NCI-H345 treated with DMSO at 0.1 percent for 48 hours (cell line): Measurements from ENCODE around the gene UTS2R.
A peak's percentile ranks its signal among the peaks of the same experiment; 100 is the strongest.
"Not testable (repeated sequence)": the region's sequence is repeated elsewhere in the genome, so short reads cannot be mapped to it uniquely, and the experiment has no call there.

ENCODE experiments used
- DNase-seq: peaks from one replicate; lab custom pipeline; 2025; ENCODE audit not compliant: unreplicated experiment; lab: John Stamatoyannopoulos, UW

Gene UTS2R

DNA sequence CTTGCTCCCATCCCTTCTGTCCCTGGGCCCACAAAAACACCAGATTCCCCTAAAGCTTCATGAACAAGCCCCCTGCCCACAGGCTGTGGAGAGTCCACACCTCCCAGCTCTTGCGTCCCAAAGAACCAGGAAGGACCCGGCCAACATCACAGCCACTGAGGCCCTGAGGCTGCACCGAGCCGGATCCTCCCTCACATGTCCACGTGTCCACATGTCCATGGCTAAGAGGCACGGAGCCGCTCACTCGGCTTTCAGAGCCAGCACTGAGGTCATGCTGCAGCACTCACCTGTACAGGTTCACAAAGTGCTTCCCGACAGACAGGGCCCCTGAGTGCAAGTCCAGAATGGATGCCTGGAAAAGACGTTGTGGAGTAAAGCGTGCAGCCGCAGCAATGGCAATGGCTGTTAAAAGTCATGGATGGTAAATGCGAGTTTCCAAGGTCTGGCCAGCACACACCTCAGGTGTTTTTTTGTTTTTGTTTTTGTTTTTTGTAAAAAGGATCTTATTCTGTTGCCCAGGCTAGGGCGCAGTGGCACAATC lies 34.6 kb downstream of the UTS2R start:
- DNase-seq, result no peak

DNA sequence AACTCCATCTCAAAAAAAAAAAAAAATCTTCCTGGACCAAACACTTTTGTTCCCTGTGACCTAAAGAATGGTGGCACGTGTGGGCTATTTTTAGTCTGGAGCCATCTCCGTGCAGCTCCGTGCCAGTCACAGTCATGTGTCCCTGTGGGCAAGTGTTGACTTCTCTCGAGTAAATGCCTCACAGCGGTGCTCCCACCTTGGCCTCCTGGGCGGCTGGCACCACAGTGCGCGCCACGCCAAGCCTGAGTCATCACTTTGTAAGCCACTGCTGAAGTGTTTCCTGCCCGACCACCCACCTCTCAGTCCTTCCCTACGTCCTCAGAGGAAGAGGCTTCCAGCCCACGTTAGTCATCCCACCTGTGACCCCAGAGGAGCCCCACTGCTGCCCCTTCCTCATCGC lies 35.7 kb downstream of the UTS2R start:
- DNase-seq, result no peak

DNA sequence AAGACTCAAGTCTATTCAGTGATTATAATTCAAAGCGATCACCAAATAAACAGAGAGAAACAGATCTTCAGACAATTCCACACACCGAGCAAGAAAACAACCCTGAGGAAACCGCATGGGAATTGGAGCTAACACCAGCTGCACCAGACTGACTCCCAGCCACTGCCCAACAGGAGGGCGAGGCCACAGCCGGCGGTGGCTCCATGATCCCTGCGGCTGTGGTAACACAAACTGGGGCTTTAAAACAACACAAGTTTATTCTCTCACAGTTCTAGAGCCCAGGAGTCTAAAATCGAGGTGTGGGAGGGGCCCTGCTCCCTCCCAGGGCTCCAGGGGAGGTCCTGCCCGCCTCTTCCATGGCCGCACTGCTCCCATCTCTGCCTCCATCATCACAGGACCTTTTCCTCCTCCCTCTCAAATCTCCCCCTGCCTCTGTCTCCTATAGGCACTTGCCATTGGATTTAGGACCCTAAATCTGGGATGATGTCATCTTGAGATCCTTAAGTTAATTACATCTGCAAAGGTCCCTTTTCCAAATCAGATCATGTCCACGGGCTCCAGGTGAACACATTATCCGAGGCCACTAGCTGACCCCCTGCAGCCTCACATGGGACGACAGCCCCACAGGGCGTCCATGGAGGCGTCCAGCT lies 36.8 kb downstream of the UTS2R start:
- no peak for DNase-seq

DNA sequence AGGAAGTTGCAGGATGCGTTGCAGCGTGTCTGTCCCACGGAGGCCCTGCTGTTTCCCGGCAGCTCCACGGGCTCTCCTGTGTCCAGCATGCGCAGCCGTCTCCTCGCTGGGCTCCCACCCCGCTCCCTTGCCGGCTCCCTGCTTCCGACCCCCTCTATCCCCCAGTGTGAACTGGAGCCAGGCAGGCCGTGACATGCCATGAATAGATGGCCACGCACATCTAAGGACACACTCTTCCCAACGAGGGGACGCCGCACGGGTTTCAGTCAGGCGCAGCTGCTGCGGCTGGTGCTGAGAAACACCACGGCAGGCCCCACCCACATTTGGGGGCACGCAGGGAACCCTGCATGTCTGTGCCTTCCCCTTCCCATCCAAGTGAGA lies 37.4 kb downstream of the UTS2R start:
- no peak for DNase-seq

DNA sequence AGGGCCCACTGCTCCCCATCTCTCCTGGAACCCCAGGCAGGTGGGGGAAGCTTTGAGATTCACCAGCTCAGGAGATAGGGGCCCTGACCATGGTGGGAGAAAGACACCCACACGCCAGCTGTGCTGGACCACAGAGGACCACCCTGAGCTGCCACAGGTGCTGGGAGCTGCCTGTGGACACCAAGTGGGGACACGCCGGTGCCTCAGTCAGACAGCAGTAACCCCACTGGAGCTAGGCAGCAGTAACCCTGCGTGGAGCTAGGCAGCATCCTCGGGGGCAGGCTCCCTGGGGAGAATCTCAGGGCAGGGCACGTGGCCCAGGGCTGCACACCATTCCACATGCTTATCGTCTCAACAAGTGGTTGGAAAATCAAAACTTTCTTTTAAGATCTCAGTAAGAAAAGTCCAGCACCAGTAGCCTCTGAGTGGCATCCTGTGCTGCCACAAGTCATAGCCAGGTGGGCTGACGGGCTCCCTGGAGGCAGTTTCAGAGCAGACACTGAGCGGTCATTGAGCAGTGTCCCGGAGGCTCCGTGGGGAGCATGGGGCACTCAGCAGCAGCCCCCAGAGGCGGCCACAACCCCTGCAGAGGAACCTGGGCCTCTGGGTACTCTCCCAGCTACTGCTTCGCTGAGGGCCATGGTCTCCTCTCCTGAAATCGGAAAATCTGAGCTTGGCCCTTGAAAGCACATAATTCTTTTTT lies 38.6 kb downstream of the UTS2R start:
- DNase-seq, result no peak

DNA sequence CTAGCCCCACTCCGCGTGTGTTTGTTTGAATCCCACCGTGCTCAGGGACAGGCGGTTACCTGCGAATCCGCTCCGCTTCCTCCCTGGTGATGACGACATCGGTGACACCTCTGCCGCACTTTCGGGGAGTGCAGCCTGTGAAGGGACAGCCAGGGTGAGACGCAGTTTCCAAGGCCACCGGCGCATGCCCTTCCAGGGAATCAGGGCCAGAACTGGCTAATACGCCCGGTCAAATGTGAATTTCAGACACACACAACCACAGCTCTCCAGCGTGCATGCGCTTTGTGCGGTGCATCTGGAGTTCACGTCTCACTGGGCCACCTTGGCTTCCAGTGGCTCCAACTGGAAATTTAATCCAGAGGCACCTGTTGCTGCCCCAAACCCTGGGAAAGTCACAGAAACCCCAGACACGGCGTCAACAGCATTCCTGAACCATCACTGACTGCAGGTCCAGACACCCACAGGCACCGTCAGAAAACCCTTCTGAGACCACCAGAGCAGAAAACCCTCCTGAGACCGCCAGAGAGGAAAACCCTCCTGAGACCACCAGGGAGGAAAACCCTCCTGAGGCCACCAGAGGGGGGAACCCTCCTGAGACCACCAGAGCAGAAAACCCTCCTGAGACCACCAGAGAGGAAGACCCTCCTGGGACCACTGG lies 40.0 kb downstream of the UTS2R start:
- DNase-seq, result no peak

DNA sequence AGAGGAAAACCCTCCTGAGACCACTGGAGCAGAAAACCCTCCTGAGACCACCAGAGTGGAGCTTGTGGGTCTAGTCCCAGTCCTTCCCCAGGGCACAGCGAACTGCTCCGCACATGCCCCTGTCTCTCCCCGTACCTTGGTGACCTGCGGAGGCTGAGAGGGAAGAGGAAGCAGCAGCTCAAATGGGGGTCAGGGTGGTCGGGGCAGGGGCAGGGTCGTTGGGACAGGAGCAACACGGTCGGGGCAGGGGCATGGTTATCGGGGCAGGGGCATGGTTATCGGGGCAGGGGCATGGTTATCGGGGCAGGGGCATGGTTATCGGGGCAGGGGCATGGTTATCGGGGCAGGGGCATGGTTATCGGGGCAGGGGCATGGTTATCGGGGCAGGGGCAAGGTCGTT lies 40.5 kb downstream of the UTS2R start:
- not testable (repeated sequence) for DNase-seq

DNA sequence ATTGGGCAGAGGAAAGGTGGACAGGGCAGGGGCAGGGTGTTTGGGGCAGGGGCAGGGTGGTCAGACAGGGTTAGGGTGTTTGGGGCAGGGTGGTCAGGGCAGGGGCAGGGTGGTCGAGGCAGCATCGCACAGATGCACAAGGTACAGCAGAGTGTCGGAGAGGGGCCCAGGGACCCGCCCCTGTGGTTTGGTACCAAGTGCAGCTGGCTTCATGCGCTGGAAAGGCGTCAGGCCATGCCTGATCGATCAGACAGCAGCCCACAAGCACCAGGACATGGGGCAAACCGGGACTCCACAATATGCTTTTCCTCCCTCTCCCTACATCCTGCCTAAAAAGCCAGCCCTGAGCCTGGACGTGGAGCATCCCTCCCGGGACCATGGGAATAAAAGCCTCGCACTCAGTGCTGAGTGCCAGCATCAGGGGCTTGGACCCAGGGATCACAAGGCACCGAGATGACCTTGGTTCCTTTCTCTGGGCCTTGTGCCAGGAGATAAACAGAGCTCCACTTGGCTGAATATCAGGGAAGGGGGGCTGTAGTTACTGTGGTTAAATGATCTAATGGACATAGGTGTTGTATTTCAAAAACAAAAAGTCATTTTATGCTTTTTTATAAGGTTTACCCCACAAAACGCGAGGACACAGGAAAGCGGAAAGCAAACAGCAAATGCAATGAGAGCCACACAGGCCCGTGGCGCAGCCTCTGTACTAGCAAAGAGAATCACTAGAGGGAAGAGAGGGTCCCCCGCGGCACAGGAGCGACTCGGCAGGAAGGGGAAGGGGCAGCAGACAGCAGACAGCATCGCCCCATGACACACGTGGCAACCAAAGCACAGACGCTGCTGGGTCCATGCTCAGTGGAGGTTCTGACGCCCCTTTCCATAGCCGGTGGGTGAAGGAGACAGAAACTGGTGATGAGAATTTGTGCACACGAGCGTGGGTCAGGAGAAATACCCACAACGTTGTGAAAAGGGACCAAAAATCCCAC lies 41.3 kb downstream of the UTS2R start:
- DNase-seq, result peak; percentile 44

DNA sequence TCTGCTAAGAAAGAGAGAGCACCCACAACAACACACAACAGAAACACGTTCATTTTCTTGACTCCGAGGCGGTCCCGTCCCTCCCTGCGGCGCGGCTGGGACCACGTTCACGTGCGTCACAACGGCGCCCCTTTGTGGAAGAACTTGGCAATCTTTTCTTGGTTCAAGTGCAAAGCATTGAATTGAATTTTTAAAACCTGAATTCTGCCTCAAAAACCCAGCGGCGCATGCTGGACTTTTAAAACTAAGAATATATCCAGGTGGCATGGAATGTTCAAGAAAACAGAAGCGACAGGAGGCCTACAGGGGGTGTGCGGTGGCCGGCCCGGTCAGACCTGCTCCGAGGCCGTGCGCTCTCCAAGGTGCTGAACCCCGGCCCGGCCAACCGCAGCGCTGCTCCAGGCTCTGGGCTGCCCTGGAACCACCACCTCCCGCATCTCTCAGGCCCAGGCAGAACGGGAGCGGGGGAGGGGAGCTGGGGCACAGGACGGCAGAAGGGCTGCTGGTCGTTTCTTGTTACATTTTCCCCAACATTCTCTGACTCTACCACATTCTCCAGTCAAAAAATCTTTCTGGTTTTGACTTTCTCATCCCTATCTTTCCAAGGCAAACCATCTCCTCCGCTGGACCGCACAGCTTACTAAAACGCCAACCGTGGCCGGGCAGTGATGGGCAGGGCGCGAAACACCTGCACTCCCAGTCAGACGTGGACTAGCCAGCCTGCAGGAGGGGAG lies 43.1 kb downstream of the UTS2R start:
- DNase-seq, result peak; percentile 30

DNA sequence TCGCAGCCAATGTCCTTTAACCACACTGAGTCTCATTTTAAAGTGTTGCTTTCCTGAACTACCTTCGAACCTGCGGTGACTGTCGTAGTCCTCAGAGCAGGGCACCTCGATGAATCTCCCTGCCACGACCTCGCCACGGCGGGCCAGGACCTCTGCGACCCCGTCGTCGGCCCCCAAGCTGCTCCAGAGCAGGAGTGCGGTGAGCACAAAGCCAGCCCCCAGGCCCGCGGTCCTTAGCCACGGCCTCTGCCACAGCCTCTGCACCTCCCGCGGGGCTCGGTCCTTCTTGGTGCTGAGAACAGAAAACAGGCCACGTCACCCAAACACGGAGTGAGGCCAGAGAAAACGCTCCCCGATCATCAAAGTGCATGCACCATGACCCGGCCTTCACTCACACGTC lies 43.8 kb downstream of the UTS2R start:
- DNase-seq, result no peak

DNA sequence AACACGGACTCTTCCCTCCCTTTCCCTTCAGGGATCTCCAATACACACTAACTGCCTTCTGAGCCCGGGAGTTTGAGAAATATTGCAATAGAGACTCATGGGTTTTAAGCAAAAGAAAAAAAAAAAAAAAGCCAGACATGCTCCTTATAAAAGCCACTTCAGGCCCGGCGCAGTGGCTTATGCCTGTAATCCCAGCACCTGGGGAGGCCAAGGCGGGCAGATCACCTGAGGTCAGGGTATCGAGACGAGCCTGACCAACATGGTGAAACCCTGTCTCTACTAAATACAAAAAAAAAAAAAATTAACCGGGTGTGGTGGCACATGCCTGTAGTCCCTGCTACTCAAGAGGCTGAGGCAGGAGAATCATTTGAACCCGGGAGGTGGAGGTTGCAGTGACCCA lies 44.2 kb downstream of the UTS2R start:
- no peak for DNase-seq

DNA sequence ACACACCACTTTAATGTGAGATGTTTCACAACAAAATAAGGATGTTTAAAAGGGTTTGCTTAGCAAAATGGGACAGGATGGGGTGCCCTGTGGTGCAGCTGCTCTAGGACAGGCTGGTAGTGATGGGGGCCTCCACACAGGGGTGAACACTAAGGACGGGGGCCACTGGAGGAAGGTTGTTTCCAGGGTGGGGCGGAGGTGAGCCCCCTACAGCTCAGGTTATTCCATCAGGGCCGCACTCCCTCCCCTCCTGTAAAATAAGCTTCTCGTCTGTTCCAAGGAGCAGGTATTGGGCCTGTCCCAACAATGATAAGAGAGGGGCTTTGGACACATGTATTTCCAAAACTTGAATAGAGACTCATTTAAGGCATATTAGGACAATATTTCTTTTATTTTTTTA lies 44.7 kb downstream of the UTS2R start:
- no peak for DNase-seq

DNA sequence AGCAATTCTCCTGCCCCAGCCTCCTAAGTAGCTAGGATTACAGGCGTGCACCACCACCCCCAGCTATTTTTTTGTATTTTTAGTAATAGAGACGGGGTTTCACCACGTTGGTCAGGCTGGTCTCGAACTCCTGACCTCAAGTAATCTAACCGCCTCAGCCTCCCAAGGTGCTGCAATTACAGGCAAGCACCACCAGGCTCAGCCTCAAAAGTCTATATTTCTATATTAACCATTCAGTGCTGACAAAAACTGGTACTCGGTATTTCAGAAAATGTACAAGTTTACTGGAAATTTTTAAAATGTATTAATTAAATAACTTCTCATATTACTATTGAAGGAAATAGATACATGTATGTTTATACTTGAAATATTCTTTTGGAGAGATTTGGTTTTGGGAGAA lies 45.2 kb downstream of the UTS2R start:
- no peak for DNase-seq

DNA sequence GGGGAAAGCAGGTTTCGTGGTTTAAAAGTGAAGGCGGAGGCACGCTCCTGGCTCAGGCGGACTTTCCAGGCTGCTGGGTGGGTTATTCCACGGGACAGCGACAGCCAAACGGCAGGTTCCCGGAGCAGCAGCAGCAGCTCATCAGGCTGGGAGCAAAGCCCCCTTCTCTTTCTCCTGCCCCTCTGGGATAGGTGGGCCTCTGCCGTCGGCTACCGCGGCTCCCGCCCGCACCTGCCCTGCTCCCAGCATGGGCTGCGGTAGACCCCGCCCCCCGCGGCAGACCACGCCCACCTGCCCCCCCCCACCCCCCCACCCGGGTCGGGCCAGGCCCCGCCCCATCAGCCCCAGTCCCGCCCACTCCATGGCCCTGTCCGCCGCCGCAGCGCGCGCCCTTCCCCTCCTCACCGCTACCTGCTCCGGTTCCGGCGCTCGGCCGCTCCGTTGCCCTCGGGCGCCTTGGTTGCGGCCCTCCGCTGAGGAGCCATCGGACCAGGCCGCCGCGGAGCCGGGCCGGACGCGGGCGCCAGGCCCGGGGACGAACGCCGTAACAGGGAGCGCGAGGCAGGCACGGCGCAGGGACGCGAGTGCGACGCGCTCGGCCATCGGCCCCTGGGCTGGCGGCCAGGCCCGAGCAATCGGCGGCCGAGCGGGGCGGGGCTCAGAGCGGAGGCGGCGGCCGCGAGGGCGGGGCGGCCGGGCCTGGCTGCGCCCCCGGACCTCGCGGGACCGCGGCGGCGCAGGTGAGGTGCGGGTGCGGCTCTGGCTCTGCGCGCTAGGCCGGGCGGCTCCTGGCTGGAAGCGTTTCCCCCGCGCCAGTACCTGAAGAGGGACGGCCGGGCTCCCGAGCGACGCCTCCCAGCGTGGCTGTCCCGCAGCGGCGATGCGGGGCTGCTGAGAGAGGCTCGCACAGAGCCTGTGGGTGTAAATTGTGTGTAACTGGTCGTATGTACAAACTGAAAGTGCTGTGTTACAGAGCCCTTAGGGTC lies 46.7 kb downstream of the UTS2R start, which contains the start of the genes HEXD and OGFOD3:
HEXD (plus strand) TSS at position 347 of the 986 bp plus-strand sequence. CDS start 1,453 bp downstream, outside the sequence.
OGFOD3 (minus strand) TSS at position 586 of the 986 bp plus-strand sequence; CDS start at position 485, 101 bp downstream.
- DNase-seq, result peak; percentile 92

DNA sequence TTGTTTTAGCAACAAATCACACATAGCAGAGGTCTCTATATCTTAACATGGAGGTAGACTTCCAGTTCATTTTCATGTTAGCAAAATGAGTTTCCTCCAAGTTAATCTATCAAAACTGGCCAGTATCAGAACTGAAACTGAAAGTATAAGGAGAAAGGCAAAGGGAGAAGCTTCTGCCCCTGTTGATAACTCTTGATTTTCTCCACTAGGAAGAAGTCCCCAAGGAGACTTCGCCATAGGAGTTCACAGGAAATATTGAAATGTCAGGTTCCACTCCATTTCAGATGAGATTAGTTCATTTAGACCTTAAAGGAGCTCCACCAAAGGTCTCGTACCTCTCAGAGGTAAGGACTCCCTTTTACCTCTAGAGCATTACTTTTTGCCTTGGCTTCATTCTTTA lies 48.0 kb downstream of the UTS2R start:
- DNase-seq, result no peak

DNA sequence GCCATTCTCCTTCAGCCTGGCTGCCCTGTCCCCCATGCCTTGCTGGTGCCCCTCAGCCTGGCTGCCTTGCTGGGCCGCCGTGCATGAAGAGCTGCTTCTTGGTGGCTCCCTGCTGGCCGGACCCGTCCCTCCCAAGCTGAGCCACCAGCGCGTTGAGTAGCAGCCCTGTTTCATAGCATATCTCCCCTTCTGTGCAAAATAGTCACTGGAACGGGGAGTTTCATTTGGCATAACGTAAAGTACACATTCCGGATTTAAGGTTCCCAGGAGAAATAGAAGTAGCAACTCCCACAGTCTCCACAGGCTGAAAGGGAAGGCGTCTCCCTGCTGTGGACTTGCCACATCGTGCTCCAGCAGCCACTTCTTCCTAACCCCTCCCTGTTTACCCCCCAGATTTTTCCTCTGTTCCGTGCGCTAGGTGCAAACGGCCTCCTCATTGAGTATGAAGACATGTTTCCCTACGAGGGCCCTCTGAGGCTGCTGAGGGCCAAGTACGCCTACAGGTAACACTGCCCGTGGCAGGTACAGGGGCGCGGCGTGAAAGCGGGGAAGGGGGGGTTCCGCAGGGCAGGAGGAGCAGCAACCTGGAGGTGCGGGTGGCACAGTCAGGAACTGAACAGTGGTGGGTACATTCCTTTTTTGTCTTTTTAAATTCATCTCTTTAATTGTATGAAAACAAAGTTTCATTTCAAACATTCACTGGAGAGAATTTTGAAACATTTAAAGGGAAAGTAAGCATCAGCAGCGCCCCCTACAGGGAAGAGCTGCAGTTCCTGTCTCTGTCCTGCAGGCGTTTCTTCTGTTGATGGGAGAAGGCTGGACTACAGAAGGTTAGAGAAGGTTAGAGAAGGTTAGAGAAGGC lies 52.7 kb downstream of the UTS2R start:
- peak; percentile 32 for DNase-seq

DNA sequence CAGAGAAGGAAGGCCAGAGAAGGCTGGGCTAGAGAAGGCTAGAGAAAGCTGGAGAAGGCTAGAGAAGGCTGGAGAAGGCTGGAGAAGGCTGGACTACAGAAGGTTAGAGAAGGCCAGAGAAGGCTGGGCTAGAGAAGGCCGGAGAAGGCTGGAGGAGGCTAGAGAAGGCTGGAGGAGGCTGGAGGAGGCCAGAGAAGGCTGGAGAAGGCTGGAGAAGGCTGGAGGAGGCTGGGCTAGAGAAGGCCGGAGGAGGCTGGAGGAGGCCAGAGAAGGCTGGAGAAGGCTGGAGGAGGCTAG lies 53.2 kb downstream of the UTS2R start:
- no peak for DNase-seq
